HepG2 (cell line): ENCODE data around the gene IL1RL2. TPM values are rescaled to one million over a fixed set of nuclear protein-coding genes. Genes with fewer than 3 reads are reported as not detected.

Experiments used
- FOXO4 ChIP-seq: sonication (generic); formaldehyde crosslinking; conservative IDR thresholded peaks from 2 replicates; pipeline ENCODE4 v1.8.1; 2023; ENCODE audit warnings: missing genetic modification reagents
- HMGA1 ChIP-seq: sonication (generic); formaldehyde crosslinking; conservative IDR thresholded peaks from 2 replicates; pipeline ENCODE4 v1.4.0; 2020; ENCODE audit warnings: missing genetic modification reagents
- IRF1 ChIP-seq: sonication (generic); formaldehyde crosslinking; IDR thresholded peaks from 2 replicates; pipeline ENCODE4 v1.4.0; 2020; ENCODE audit warnings: low read depth, mild to moderate bottlenecking, missing genetic modification reagents
- NPAS2 ChIP-seq: sonication (generic); formaldehyde crosslinking; IDR thresholded peaks from 2 replicates; pipeline ENCODE4 v1.8.0; 2022; ENCODE audit warnings: mild to moderate bottlenecking, missing genetic modification reagents, borderline replicate concordance
- PBX2 ChIP-seq: IDR thresholded peaks from 2 replicates; pipeline ENCODE4 v1.6.1; 2016; ENCODE audit warnings: control low read depth
- SOX6 ChIP-seq, 2 experiments: fragments of 450-650 bp in 1 of 2; sonication (generic) in 1 of 2; formaldehyde crosslinking in 1 of 2; IDR thresholded peaks; 2 replicates each; pipeline versions ENCODE4 v1.4.0 to v1.6.1; 2017 to 2020; ENCODE audit warnings: antibody characterized with exemption in 1 of 2, mild to moderate bottlenecking in 1 of 2, missing genetic modification reagents in 1 of 2
- SSRP1 ChIP-seq: IDR thresholded peaks from 2 replicates; pipeline ENCODE4 v1.6.1; 2016; ENCODE audit warnings: control low read depth
- ZBTB39 ChIP-seq: sonication (generic); formaldehyde crosslinking; IDR thresholded peaks from 2 replicates; pipeline ENCODE4 v1.5.0; 2020; ENCODE audit warnings: missing genetic modification reagents
- ZBTB40 ChIP-seq, 2 experiments: fragments of 450-650 bp in 1 of 2; sonication (generic) in 1 of 2; formaldehyde crosslinking in 1 of 2; IDR thresholded peaks; 2 replicates each; pipeline versions ENCODE4 v1.6.1 to v1.8.0; 2016 to 2022; ENCODE audit warnings: antibody characterized with exemption in 1 of 2, mild to moderate bottlenecking in 1 of 2, missing genetic modification reagents in 1 of 2
- ZMAT5 ChIP-seq: sonication (generic); formaldehyde crosslinking; IDR thresholded peaks from 2 replicates; pipeline ENCODE4 v1.5.0; 2020; ENCODE audit warnings: mild to moderate bottlenecking, low read depth, missing genetic modification reagents, borderline replicate concordance
- ZNF780A ChIP-seq: sonication (generic); formaldehyde crosslinking; IDR thresholded peaks from 2 replicates; pipeline ENCODE4 v1.8.0; 2022; ENCODE audit warnings: mild to moderate bottlenecking, missing genetic modification reagents, moderate library complexity
- polyA plus RNA-seq, 8 experiments: library from polyadenylated mRNA; depleted of rRNA in 3 of 8; stranded (reverse) in 7 of 8; unstranded in 1 of 8; fragments of >200 nt; fragmentation: Illumina TruSeq in 4 of 8; extraction: Trizol in 4 of 8; gene quantifications; 2 replicates each; pipeline versions ENCODE4 v1.2.1 to v1.2.3, GENCODE V29; 2011 to 2016; ENCODE audit warnings: low read depth in 4 of 8, missing spikeins in 1 of 8, mixed read lengths in 1 of 8; ENCODE audit not compliant: insufficient read depth in 1 of 8
- total RNA-seq, 5 experiments: library from RNA; depleted of rRNA; stranded (reverse); fragments of >200 nt; fragmentation: Illumina TruSeq; extraction: Trizol; gene quantifications; 2 replicates each; pipeline ENCODE4 v1.2.3, GENCODE V29; 2016; ENCODE audit warnings: low read depth in 1 of 5

The IL1RL2 gene
- total and polyA plus RNA-seq, 2 of the 13 experiments (the other 11 are each of a cell fraction or from before 2014, with no cell fraction given) = 0.03 TPM; not detected in 1

- TF ChIP-seq ZBTB40 (IDR thresholded peaks at IDR 0.05) (no peak), ZBTB40 (CRISPR knock-in tag; IDR thresholded peaks at IDR 0.05) (no peak; the same call in 1 of the 2 replicates), FOXO4 (CRISPR knock-in tag) (no peak), PBX2 (CRISPR knock-in tag) (no peak), HMGA1 (CRISPR knock-in tag) (no peak), SSRP1 (no peak), IRF1 (CRISPR knock-in tag) (no peak), ZBTB39 (CRISPR knock-in tag) (peak; percentile 82; the same call in 1 of the 2 replicates), SOX6 (IDR thresholded peaks at IDR 0.05) (no peak), SOX6 (CRISPR knock-in tag; IDR thresholded peaks at IDR 0.05) (peak; percentile 98), ZNF780A (CRISPR knock-in tag) (0 out of 2 replicates have a peak, but pooled peaks have one; percentile 61), NPAS2 (CRISPR knock-in tag) (no peak), ZMAT5 (CRISPR knock-in tag) (no peak)
These were observed 30.9 kb upstream of the IL1RL2 start (continued) for GRCh38 chr2:102155703-102156515.
